Frontal cortex (tissue), 4 donors: ENCODE results near the gene C22orf15. TPM values are rescaled to one million over a fixed set of nuclear protein-coding genes. Genes with fewer than 3 reads are reported as not detected.
"Not testable (repeated sequence)": the region's sequence is repeated elsewhere in the genome, so short reads cannot be mapped to it uniquely, and the experiment has no call there.

Source experiments
- DNase-seq, 2 donors: peaks; one replicate each; pipeline ENCODE4 v3.0.0; 2012; ENCODE audit warnings: low spot score in 2 of 2
- FAIRE-seq: peaks from 2 replicates; lab custom pipeline; 2012; peaks lifted over from hg19 to GRCh38; lab: Jason Lieb, UNC
- total RNA-seq: library from RNA; depleted of rRNA; stranded (reverse); fragments of >200 nt; gene quantifications from one replicate; pipeline ENCODE4 v1.2.3, GENCODE V29; 2014
- donor health status: control.
- donor health status: control.
- donor health status: control.

The C22orf15 gene, protein sequence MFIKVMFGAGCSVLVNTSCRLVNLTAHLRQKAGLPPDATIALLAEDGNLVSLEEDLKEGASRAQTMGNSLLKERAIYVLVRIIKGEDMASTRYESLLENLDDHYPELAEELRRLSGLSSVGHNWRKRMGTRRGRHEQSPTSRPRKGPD
- not detected for total RNA-seq

- no peak for FAIRE-seq
- DNase-seq: no peak
Measured at GRCh38 chr22:23762842-23763578, at the start of gene C22orf15. Gene C22orf15 (plus strand): TSS chr22:23762990. CDS start chr22:23763307, 317 bp downstream.

GRCh38 chr22:23713696-23714595, 48.8 kb upstream of the C22orf15 start:
- FAIRE-seq (no peak), DNase-seq (no peak)

GRCh38 chr22:23714596-23715578, 47.9 kb upstream of the C22orf15 start:
- FAIRE-seq (no peak), DNase-seq (no peak)

GRCh38 chr22:23715806-23716375, 46.9 kb upstream of the C22orf15 start:
- DNase-seq: no peak
- FAIRE-seq: no peak

- no peak for FAIRE-seq
Measured at GRCh38 chr22:23716811-23717801, 45.7 kb upstream of the C22orf15 start.

GRCh38 chr22:23718371-23719165, 44.2 kb upstream of the C22orf15 start:
- FAIRE-seq: no peak

More at GRCh38 chr22:23716811-23717801, 45.7 kb upstream of the C22orf15 start:
- peak; percentile 91 to 96 for DNase-seq

GRCh38 chr22:23720855-23721254, 41.9 kb upstream of the C22orf15 start:
- DNase-seq: no peak
- no peak for FAIRE-seq

More at GRCh38 chr22:23718371-23719165, 44.2 kb upstream of the C22orf15 start:
- no peak for DNase-seq

DNA sequence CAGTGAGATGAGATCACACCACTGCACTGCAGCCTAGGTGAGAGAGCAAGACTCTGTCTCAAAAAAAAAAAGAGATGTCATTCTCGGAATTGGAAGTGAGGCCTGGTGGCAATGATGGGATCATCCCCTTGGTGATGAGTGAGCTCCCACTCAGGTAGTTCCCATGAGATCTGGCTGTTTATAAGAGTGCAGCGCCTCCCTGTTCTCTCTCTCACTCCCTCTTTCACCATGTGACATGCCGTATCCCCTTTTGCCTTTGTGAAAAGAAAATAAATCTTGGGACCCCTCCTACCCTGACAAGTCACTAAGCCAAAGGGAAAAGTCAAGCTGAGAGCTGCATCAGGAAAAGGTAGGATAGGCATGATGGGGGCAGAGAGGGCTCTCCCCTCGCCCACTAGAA, 40.6 kb upstream of the C22orf15 start:
- FAIRE-seq (no peak), DNase-seq (no peak)

- FAIRE-seq: no peak
- no peak for DNase-seq
Measured at GRCh38 chr22:23722724-23723123, 40.1 kb upstream of the C22orf15 start.

- not testable (repeated sequence) for DNase-seq, FAIRE-seq
Measured at GRCh38 chr22:23728108-23728507, 34.7 kb upstream of the C22orf15 start.

DNA sequence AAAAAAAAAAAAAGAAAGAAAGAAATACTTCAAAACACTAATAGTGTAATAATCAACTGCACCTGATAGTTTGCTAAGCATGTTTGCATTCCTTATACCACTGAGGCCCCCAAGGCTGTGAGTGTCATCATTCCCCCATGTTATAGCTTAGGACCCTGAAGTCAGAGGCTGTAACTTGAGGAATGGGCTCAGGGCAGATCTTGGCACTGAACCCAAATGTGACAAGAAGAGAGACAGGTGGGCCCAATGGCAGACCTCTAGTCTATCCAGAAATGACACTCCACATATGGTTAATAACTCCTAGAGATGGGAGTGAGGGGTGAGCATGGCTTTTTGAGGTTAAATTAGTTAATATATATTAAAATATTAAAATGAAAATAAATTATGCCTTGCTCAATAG, 25.1 kb upstream of the C22orf15 start:
- DNase-seq (no peak), FAIRE-seq (no peak)

DNA sequence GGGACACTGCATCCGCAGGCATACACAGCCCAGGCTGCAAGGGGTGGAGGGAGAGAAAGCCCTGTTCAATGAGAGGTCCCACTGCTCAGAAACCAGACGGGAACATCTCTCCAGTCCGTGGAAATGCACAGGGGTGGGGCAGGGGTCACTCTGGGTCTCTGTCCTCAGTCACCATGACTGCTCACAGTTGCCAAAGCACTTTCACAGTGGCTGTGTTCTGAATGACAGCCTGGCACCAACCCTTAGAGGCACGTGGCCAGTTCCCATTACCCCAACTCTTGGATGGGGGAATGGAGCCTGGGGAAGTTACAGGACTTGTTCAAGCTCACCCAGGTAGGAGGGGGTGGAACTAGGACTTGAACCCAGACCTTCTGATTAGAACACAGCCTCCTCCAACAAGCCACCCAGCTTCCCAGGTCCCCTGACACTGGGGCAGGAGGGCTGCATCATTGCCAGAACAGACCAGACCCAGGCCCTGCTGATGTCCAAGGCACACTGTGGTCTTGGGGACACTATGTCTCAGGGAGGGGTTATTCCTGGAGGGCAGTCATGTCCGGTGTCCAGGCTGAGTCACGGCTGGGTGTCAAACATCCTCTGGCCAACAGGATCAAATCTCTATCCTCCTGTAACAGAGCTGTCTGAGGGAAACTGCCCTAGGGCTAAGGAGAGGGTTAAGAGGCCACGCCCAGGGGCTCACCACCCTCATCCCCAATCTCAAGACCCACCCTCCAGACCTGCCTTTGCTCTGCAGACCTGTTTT, 20.1 kb upstream of the C22orf15 start:
- no peak for FAIRE-seq
- DNase-seq: no peak

DNA sequence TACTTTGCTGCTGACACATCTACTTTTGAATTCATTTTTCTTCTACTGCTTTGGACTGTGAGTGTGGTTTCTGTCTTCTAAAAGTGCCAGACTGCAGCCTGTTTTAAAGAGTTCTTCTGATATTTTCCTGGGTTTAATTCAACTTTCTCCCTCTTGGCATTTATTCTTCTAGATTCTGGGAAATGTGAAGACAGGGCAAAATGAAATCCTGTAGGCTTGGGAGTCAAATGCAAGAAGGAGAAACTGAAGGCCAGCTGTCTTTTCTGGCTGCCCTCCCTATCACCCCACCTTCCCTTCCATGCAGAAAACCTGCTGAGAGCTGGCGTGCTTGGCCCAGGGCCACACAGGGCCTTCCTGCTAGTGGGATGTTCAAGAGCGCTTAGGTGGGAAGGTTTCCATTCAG, 19.5 kb upstream of the C22orf15 start:
- FAIRE-seq: no peak
- no peak for DNase-seq

GRCh38 chr22:23744001-23744400, 18.8 kb upstream of the C22orf15 start:
- DNase-seq (no peak), FAIRE-seq (no peak)

GRCh38 chr22:23744485-23744884, 18.3 kb upstream of the C22orf15 start:
- DNase-seq (no peak), FAIRE-seq (no peak)

- no peak for FAIRE-seq
- no peak for DNase-seq
Measured at GRCh38 chr22:23745791-23746190, 17.0 kb upstream of the C22orf15 start.
